Fibroblast of lung (primary cell): ENCODE results near the gene KRT85. TPM values are rescaled to one million over a fixed set of nuclear protein-coding genes. Genes with fewer than 3 reads are reported as not detected.

Source experiments
- DNase-seq, 2 donors: peaks; one replicate each; pipeline versions ENCODE4 v3.0.0 to v3.0.0-alpha.2; 2010; ENCODE audit warnings: low read depth in 2 of 2
- H2AFZ ChIP-seq: 2 replicates; pipeline ENCODE4 v1.5.1; 2012; ENCODE audit warnings: low read length, control low read depth, inconsistent platforms
- H3K27ac ChIP-seq: 2 replicates; pipeline ENCODE4 v1.5.1; 2011; ENCODE audit warnings: low read length, control low read depth; ENCODE audit not compliant: insufficient read depth
- H3K27me3 ChIP-seq: 2 replicates; pipeline ENCODE4 v1.5.1; 2011; ENCODE audit warnings: mild to moderate bottlenecking, low read length; ENCODE audit not compliant: control insufficient read depth, insufficient read depth
- H3K36me3 ChIP-seq: 2 replicates; pipeline ENCODE4 v1.5.1; 2011; ENCODE audit warnings: low read length; ENCODE audit not compliant: control insufficient read depth, insufficient read depth
- H3K4me1 ChIP-seq: 2 replicates; pipeline ENCODE4 v1.5.1; 2011; ENCODE audit warnings: low read length; ENCODE audit not compliant: control insufficient read depth, insufficient read depth; ENCODE audit errors: extremely low read depth
- H3K4me2 ChIP-seq: 2 replicates; pipeline ENCODE4 v1.5.1; 2011; ENCODE audit warnings: low read length, control low read depth; ENCODE audit not compliant: insufficient read depth; ENCODE audit errors: extremely low read depth
- H3K4me3 ChIP-seq, 4 experiments: fragments of 200-600 bp in 1 of 4; sonication (generic) in 1 of 4; replicated peaks in 1 of 4; 2 replicates each; pipeline ENCODE4 v1.5.1; 2011 to 2016; ENCODE audit warnings: low read length in 4 of 4, low read depth in 3 of 4, mild to moderate bottlenecking in 3 of 4, control low read depth in 2 of 4, inconsistent platforms in 1 of 4, mixed read lengths in 1 of 4; ENCODE audit not compliant: insufficient read depth in 1 of 4; ENCODE audit errors: control extremely low read depth in 1 of 4
- H3K79me2 ChIP-seq: 2 replicates; pipeline ENCODE4 v1.5.1; 2012; ENCODE audit warnings: mild to moderate bottlenecking, low read length, inconsistent platforms; ENCODE audit not compliant: control insufficient read depth, insufficient read depth
- H3K9ac ChIP-seq: 2 replicates; pipeline ENCODE4 v1.5.1; 2011; ENCODE audit warnings: mild to moderate bottlenecking, low read length, control low read depth; ENCODE audit not compliant: insufficient read depth
- H3K9me3 ChIP-seq: 2 replicates; pipeline ENCODE4 v1.5.1; 2012; ENCODE audit warnings: low read depth, low read length; ENCODE audit not compliant: control insufficient read depth, insufficient read depth
- H4K20me1 ChIP-seq: 2 replicates; pipeline ENCODE4 v1.5.1; 2011; ENCODE audit warnings: low read length; ENCODE audit not compliant: control insufficient read depth, insufficient read depth; ENCODE audit errors: extremely low read depth
- EZH2 ChIP-seq: IDR thresholded peaks from 2 replicates; pipeline ENCODE4 v1.5.1; 2012; ENCODE audit warnings: low read length, control low read depth, mild to moderate bottlenecking; ENCODE audit errors: missing control alignments
- polyA plus RNA-seq, 2 donors: library from polyadenylated mRNA; depleted of rRNA in 1 of 2; stranded (reverse) in 1 of 2; unstranded in 1 of 2; fragments of >200 nt; gene quantifications; 2 replicates each; pipeline ENCODE4 v1.2.1, GENCODE V29; 2011 to 2012; ENCODE audit warnings: missing spikeins in 1 of 2
- total RNA-seq: library from RNA; depleted of rRNA; stranded (reverse); fragments of >200 nt; gene quantifications from 2 replicates; pipeline ENCODE4 v1.2.1, GENCODE V29; 2014
- TF ChIP-seq, protein P1 (sequence below), 2 donors: IDR thresholded peaks in 1 of 2; conservative IDR thresholded peaks in 1 of 2; 1 replicate in 1 of 2; 2 replicates in 1 of 2; pipeline ENCODE4 v1.5.1; 2011 to 2012; ENCODE audit warnings: low read length in 2 of 2, control low read depth in 1 of 2, inconsistent platforms in 1 of 2, low read depth in 1 of 2, mild to moderate bottlenecking in 1 of 2

KRT85 gene
- total and polyA plus RNA-seq, 2 donors (not counting 1 experiment from before 2014, with no cell fraction given) = not detected

DNA sequence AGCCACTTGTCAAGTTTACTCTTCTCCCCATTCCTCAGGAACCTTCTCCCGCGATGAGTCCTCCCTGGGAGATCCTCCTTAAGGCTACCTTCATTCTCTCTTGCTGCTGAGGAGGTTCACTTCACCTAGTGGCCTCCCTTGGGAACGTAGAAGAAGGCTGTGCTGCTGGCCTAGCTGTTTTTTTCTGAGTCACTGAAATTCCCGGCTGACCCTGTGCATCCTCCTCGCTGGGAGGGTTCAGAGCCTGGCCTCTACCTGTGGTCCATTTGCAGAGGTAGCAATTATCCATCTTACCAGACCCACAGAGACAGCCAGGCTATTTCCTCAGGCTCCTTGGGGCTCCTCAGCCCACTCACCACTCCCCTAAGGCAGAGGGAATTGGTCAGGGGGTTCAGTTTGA is 34.2 kb upstream of the KRT85 start:
- no peak for DNase-seq
- Histone ChIP-seq H3K4me3 (no peak overlapping the region), H2AFZ (no peak overlapping the region), H3K4me2 (no peak overlapping the region), H3K36me3 (no peaks in the 10 kb centered on the region), H3K79me2 (no peaks in the 10 kb centered on the region), H3K27ac (no peak overlapping the region), H4K20me1 (no peaks in the 10 kb centered on the region), H3K27me3 (peaks cover 7% of the 10 kb centered on the region), H3K4me1 (no peaks in the 10 kb centered on the region), H3K9me3 (no peaks in the 10 kb centered on the region), H3K9ac (no peak overlapping the region)
- no peak for TF ChIP-seq EZH2
- TF ChIP-seq, protein P1, sequence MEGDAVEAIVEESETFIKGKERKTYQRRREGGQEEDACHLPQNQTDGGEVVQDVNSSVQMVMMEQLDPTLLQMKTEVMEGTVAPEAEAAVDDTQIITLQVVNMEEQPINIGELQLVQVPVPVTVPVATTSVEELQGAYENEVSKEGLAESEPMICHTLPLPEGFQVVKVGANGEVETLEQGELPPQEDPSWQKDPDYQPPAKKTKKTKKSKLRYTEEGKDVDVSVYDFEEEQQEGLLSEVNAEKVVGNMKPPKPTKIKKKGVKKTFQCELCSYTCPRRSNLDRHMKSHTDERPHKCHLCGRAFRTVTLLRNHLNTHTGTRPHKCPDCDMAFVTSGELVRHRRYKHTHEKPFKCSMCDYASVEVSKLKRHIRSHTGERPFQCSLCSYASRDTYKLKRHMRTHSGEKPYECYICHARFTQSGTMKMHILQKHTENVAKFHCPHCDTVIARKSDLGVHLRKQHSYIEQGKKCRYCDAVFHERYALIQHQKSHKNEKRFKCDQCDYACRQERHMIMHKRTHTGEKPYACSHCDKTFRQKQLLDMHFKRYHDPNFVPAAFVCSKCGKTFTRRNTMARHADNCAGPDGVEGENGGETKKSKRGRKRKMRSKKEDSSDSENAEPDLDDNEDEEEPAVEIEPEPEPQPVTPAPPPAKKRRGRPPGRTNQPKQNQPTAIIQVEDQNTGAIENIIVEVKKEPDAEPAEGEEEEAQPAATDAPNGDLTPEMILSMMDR (conservative IDR thresholded peaks at IDR 0.05 in 1 of 2, IDR thresholded peaks at IDR 0.05 in 1 of 2; ENCODE audit: low read depth in 1 of 2, low read length in 2 of 2) = no peak

DNA sequence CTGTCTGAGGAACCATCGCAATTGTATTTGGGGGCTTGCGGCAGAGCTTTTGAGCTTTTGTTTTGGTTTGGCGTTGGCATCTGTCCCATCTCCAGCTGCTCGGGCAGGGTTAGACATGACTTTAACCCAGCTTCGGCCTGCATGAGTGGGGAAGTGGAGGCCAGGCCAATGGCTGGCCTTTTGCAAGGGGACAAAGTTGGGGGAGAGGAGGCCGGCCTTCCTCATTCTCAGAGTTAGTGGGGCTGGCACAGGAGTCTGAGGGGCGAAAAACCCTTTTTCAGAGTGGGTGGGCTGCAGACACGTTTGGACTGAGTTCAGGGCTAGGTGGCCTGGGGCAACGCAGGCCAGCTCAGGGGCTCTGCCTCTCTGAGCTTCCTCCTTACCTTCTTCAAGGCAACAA is 33.6 kb upstream of the KRT85 start:
- TF ChIP-seq, protein P1 (conservative IDR thresholded peaks at IDR 0.05 in 1 of 2, IDR thresholded peaks at IDR 0.05 in 1 of 2; ENCODE audit: low read depth in 1 of 2, low read length in 2 of 2) = no peak
- TF ChIP-seq EZH2 = no peak
- H3K9me3 ChIP-seq = no peaks in the 10 kb centered on the region
- no peak overlapping the region for H2AFZ ChIP-seq
- H3K4me2 ChIP-seq = no peak overlapping the region
- no peak overlapping the region for H3K27ac ChIP-seq
- DNase-seq = no peak
- H3K9ac ChIP-seq = no peak overlapping the region
- no peaks in the 10 kb centered on the region for H3K36me3 ChIP-seq
- H4K20me1 ChIP-seq = no peaks in the 10 kb centered on the region
- no peaks in the 10 kb centered on the region for H3K79me2 ChIP-seq
- no peaks in the 10 kb centered on the region for H3K4me1 ChIP-seq
- H3K4me3 ChIP-seq = no peak overlapping the region
- H3K27me3 ChIP-seq = peaks cover 7% of the 10 kb centered on the region

GRCh38 chr12:52399756-52400155 is 32.5 kb upstream of the KRT85 start:
- no peak overlapping the region for H3K27ac ChIP-seq
- H3K9ac ChIP-seq = no peak overlapping the region
- H3K36me3 ChIP-seq = no peaks in the 10 kb centered on the region
- no peak overlapping the region for H2AFZ ChIP-seq
- no peak overlapping the region for H3K4me2 ChIP-seq
- DNase-seq = no peak
- TF ChIP-seq, protein P1 (conservative IDR thresholded peaks at IDR 0.05 in 1 of 2, IDR thresholded peaks at IDR 0.05 in 1 of 2; ENCODE audit: low read depth in 1 of 2, low read length in 2 of 2) = no peak
- TF ChIP-seq EZH2 = no peak
- no peaks in the 10 kb centered on the region for H3K9me3 ChIP-seq
- peaks cover 7% of the 10 kb centered on the region for H3K27me3 ChIP-seq
- no peak overlapping the region for H3K4me3 ChIP-seq
- H4K20me1 ChIP-seq = no peaks in the 10 kb centered on the region
- no peaks in the 10 kb centered on the region for H3K79me2 ChIP-seq
- no peaks in the 10 kb centered on the region for H3K4me1 ChIP-seq
